ENCODE data around the gene HOXA11. TPM values are rescaled to one million over a fixed set of nuclear protein-coding genes. Genes with fewer than 3 reads are reported as not detected.

Gene HOXA11
- total RNA-seq, 4 donors from 2014 or later, result not detected

DNA sequence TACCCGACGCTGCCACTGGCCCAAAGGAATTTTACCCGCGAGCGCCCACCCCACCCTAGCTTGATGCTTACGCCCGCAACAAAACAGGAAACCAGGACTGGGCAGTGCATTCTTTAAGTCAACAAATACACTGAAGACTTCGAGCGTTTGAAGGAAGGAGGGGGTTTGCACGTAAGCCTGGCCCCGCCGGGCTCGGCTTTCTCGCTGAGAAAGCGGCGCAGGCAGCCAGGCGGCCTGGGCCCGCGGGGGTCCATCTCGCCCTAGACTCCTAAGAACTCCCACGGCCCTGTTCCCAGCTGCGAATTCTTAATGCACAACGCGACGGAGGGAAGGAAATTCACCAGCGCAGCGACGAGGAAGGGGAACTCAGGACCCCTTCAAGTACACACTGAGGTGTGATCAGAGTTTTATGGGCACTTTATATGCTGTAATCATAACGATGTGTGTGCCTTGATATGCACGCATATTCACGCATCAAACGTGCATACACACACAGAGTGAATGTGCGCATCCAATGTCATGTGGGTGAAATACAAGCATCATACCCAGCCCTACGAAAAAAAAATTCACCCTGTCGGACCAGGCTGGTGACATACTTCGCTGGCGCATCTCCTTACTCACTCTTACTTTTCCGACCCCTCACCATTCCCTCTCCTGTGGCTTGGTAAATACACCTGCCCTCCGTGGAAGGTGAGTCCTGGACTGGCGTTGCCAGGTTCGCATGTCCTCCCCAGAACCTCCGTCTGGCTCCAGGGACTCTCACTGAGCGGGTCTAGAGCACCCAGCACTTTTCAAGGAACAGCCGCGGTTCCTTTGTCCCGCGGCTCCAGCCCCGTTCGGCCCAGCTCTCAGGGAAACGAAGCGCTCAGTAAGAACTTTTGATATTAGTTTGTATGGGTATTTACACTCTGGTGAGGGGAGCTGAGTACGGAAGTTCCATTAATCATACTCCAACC is 20.6 kb upstream of the HOXA11 start:
- Histone ChIP-seq H3K27me3 (peaks cover 63% of the 10 kb centered on the region), H3K27ac (no peak overlapping the region), H3K9me3 (no peaks in the 10 kb centered on the region), H3K4me3 (replicated peaks in 1 of 3) (peak overlapping the region in 1 of 3 donors; percentile 6), H3K4me1 (peaks cover 7 to 26% of the 10 kb centered on the region in 2 donors), H3K36me3 (no peaks in the 10 kb centered on the region)
- 9 to 10% methylated on average over 35 to 42 of the region's 52 CpGs for WGBS, 2 donors
- no peak for TF ChIP-seq POLR2A (IDR thresholded peaks at IDR 0.05)
- TF ChIP-seq, protein P1, sequence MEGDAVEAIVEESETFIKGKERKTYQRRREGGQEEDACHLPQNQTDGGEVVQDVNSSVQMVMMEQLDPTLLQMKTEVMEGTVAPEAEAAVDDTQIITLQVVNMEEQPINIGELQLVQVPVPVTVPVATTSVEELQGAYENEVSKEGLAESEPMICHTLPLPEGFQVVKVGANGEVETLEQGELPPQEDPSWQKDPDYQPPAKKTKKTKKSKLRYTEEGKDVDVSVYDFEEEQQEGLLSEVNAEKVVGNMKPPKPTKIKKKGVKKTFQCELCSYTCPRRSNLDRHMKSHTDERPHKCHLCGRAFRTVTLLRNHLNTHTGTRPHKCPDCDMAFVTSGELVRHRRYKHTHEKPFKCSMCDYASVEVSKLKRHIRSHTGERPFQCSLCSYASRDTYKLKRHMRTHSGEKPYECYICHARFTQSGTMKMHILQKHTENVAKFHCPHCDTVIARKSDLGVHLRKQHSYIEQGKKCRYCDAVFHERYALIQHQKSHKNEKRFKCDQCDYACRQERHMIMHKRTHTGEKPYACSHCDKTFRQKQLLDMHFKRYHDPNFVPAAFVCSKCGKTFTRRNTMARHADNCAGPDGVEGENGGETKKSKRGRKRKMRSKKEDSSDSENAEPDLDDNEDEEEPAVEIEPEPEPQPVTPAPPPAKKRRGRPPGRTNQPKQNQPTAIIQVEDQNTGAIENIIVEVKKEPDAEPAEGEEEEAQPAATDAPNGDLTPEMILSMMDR (IDR thresholded peaks at IDR 0.05), result no peak
- DNase-seq, result no peak
- intact Hi-C loops (cut with DNase I), result loop anchor here (10.0 kb wide), 1 partner anchor 719 kb away; no protein-coding TSS in a partner anchor

DNA sequence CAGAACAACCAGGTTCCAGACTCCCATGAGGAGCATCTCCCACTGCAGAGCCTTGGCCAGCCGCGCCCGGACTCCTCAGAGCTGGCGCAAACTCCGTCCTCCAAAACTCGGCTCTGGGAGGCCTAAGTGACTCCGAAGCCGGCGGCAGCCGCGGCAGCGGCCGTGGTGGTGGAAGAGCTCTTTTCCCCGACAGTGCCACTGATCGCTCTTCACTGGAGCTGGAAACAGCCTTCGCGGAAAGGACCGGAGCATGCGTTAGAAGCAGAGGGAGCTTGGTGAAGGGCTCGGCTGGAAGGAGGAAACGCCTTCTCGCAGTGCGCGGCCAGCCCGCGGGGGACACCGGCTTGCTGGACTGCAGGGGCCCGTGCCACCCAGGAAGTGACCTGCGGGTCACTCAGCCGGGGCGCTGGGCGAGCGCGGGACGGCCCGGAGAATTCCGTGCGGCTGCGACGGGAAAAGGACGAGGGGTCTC is 19.9 kb upstream of the HOXA11 start:
- WGBS, 2 donors, result 5 to 7% methylated on average over 21 to 23 of the region's 41 CpGs
- intact Hi-C loops (cut with DNase I), result loop anchor here (10.0 kb wide), 1 partner anchor 720 kb away; no protein-coding TSS in a partner anchor
- H3K27me3 ChIP-seq, result peaks cover 61% of the 10 kb centered on the region
- no peaks in the 10 kb centered on the region for H3K9me3 ChIP-seq
- TF ChIP-seq, protein P1 (IDR thresholded peaks at IDR 0.05), result no peak
- DNase-seq, result no peak
- H3K4me1 ChIP-seq, result peaks cover 5 to 27% of the 10 kb centered on the region in 2 donors
- no peak overlapping the region for H3K27ac ChIP-seq
- peak overlapping the region in 1 of 3 donors; percentile 6 for H3K4me3 ChIP-seq (replicated peaks in 1 of 3)
- no peaks in the 10 kb centered on the region for H3K36me3 ChIP-seq

DNA sequence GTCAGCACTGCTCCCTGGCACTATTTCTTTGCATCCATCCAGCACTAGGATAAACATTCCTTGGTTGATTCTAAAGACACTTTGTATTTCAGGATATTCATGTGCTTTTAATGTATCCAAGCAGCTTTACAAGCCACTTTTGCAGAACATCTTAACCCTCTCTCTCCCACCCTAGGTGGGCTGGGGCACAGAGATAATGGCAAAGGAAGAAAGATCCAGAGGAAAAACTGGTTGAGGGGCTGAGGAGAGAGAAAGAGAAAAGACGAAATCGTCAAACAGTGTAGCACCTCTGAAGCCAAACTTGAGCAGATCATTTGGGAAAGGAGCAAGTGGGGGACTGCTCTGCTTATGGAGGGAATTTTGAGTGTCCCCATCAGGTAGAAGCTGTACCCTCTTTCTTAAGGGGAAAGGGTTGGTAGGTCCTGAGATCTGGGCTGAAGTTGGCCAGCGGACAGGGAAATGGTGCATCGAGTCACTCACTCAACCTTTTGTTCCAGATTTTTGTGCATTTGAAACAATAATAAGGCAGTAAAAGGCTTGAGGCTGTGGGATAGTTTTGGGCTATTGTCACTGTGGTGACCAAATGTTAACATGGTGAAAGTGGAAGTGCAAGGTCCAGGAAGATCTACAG is 19.0 kb upstream of the HOXA11 start:
- TF ChIP-seq, protein P1 (IDR thresholded peaks at IDR 0.05), result no peak
- no peak for TF ChIP-seq POLR2A (IDR thresholded peaks at IDR 0.05)
- peaks cover 63% of the 10 kb centered on the region for H3K27me3 ChIP-seq
- H3K9me3 ChIP-seq, result no peaks in the 10 kb centered on the region
- peaks cover 6 to 30% of the 10 kb centered on the region in 2 donors for H3K4me1 ChIP-seq
- H3K4me3 ChIP-seq (replicated peaks in 1 of 3), result no peak overlapping the region
- intact Hi-C loops (cut with DNase I), result loop anchor here (10.0 kb wide), 1 partner anchor 721 kb away; no protein-coding TSS in a partner anchor
- no peak overlapping the region for H3K27ac ChIP-seq
- DNase-seq, result no peak
- 19 to 22% methylated on average over 4 of the region's 4 CpGs for WGBS, 2 donors
- H3K36me3 ChIP-seq, result no peaks in the 10 kb centered on the region

DNA sequence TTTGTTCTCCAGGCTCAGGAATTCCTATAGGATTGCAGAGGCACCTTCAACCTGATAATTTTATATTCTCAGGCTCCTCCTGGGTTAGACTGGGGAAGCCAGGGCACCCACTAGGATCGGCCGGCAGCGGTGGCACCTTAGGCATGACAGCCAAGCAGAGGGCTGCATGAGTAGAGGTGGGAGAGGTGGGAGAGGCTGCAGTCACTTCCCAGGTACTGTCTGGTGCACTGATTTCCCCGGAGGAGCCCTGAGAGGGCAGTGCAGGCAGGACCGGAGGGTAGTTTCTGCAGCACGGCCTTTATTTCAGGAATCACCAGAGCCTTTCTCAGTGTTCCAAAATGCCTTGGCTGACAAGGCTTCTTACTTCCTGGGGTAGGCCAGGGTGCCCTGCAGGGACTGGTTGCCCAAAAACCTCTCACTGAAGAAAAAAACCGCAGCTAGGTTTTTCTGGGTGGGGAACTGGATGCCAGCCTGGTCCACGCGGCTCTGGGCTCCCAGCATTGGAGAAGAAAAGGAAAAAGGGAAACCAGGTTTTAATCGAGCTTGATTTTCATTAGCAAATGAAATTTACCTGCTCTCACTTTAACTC is 18.4 kb upstream of the HOXA11 start:
- Histone ChIP-seq H3K9me3 (no peaks in the 10 kb centered on the region), H3K27me3 (peaks cover 67% of the 10 kb centered on the region), H3K36me3 (no peaks in the 10 kb centered on the region), H3K4me1 (peaks cover 9 to 37% of the 10 kb centered on the region in 2 donors), H3K4me3 (replicated peaks in 1 of 3) (no peak overlapping the region), H3K27ac (no peak overlapping the region)
- no peak for TF ChIP-seq POLR2A (IDR thresholded peaks at IDR 0.05)
- TF ChIP-seq, protein P1 (IDR thresholded peaks at IDR 0.05), result no peak
- DNase-seq, result no peak
- WGBS, 2 donors, result 23 to 25% methylated on average over 8 to 10 of the region's 10 CpGs
- intact Hi-C loops (cut with DNase I), result loop anchor here (10.0 kb wide), 1 partner anchor 721 kb away; no protein-coding TSS in a partner anchor
